ENCODE data around the gene USP47.

Gene USP47

GRCh38 chr11:12001186-12001585 lies 159.4 kb downstream of the USP47 start:
- H3K36me3 ChIP-seq (ENCODE audit: insufficient read depth, low read length) = no peaks in the 10 kb centered on the region
- H3K79me2 ChIP-seq (ENCODE audit: control insufficient read depth, insufficient read depth, low read length, unreplicated experiment) = peaks cover 3% of the 10 kb centered on the region
- H3K4me1 ChIP-seq (ENCODE audit: control insufficient read depth, insufficient read depth, low read length, unreplicated experiment) = peaks cover 34% of the 10 kb centered on the region
- H3K27ac ChIP-seq (ENCODE audit: low read depth, low read length) = no peak overlapping the region
- no peak overlapping the region for H3K4me3 ChIP-seq (ENCODE audit: low read depth, low read length)
- H3K27me3 ChIP-seq (ENCODE audit: insufficient read depth, low read length) = no peaks in the 10 kb centered on the region
- H2AFZ ChIP-seq (ENCODE audit: low read length, unreplicated experiment) = no peak overlapping the region

DNA sequence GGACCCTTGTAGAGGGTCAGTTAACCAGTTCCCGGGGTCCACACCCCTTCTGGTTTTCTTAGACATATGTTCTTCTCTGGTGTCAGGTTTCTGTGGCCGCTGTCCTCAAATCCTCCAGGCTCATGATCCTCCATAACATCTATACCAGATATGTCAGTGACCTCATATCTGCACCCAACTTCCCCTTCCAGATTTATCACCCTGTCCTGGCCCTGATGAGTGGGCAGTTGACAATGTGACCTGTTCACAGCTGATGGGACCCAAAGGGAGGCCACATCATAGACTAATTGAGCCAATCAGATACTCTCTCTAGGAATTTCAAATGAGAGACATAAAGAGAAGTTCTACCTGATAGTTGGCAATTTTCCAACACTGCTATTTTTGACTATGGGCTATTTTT lies 161.6 kb downstream of the USP47 start:
- Histone ChIP-seq H3K27me3 (ENCODE audit: insufficient read depth, low read length) (peaks cover 3% of the 10 kb centered on the region), H3K36me3 (ENCODE audit: insufficient read depth, low read length) (no peaks in the 10 kb centered on the region), H3K4me3 (ENCODE audit: low read depth, low read length) (no peak overlapping the region), H3K27ac (ENCODE audit: low read depth, low read length) (no peak overlapping the region), H3K4me1 (ENCODE audit: control insufficient read depth, insufficient read depth, low read length, unreplicated experiment) (peaks cover 34% of the 10 kb centered on the region), H2AFZ (ENCODE audit: low read length, unreplicated experiment) (no peak overlapping the region), H3K79me2 (ENCODE audit: control insufficient read depth, insufficient read depth, low read length, unreplicated experiment) (peaks cover 3% of the 10 kb centered on the region)

DNA sequence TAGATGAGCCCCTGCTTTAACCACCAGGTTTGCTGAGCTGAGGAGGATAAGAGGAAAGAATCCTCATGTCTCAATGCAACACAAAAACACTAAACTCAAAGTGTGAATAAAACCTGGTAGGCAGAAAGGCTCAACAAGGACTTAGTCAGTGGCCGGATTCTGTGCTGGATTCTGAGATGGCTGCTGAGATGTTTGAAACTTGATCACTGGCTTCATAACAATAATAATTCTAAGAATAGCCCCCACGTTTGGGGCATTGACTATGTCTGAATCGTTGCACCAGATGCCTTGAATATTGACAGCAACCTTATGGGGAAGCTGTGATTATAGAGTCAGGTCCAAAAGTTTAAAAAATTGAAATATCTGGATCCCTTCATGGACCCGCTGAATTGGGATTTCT lies 162.0 kb downstream of the USP47 start:
- Histone ChIP-seq H3K27me3 (ENCODE audit: insufficient read depth, low read length) (peaks cover 5% of the 10 kb centered on the region), H3K4me3 (ENCODE audit: low read depth, low read length) (no peak overlapping the region), H3K36me3 (ENCODE audit: insufficient read depth, low read length) (no peaks in the 10 kb centered on the region), H3K4me1 (ENCODE audit: control insufficient read depth, insufficient read depth, low read length, unreplicated experiment) (peaks cover 33% of the 10 kb centered on the region), H2AFZ (ENCODE audit: low read length, unreplicated experiment) (no peak overlapping the region), H3K27ac (ENCODE audit: low read depth, low read length) (no peak overlapping the region), H3K79me2 (ENCODE audit: control insufficient read depth, insufficient read depth, low read length, unreplicated experiment) (peaks cover 3% of the 10 kb centered on the region)

- H3K27ac ChIP-seq (ENCODE audit: low read depth, low read length) = peak overlapping the region; percentile 54
- H3K79me2 ChIP-seq (ENCODE audit: control insufficient read depth, insufficient read depth, low read length, unreplicated experiment) = peaks cover 3% of the 10 kb centered on the region
- peak overlapping the region; percentile 63; the same call in 1 of the 2 replicates for H3K4me3 ChIP-seq (ENCODE audit: low read depth, low read length)
- H3K27me3 ChIP-seq (ENCODE audit: insufficient read depth, low read length) = peaks cover 15% of the 10 kb centered on the region
- H3K4me1 ChIP-seq (ENCODE audit: control insufficient read depth, insufficient read depth, low read length, unreplicated experiment) = peaks cover 29% of the 10 kb centered on the region
- H2AFZ ChIP-seq (ENCODE audit: low read length, unreplicated experiment) = no peak overlapping the region
- no peaks in the 10 kb centered on the region for H3K36me3 ChIP-seq (ENCODE audit: insufficient read depth, low read length)
These were observed 163.3 kb downstream of the USP47 start for GRCh38 chr11:12005061-12005460.

DNA sequence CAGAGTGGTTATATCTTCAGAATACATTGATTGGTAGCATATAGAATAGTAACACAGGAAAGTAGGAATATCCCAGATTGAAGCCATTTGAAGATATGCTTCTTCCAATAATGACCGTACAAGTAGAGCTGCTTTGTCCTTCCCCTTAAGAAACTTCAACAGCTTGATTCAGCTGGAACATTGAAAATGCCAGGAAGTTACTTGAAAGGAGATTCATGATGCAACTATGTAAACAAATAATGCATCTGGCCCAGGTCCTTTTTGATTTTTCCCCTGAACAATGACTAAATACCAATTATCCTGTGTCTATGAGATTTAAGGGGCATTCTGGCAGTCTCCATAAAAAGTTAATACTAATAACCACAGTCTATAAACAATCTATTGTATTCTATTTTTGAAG lies 163.7 kb downstream of the USP47 start:
- Histone ChIP-seq H3K27me3 (ENCODE audit: insufficient read depth, low read length) (peaks cover 18% of the 10 kb centered on the region), H3K4me3 (ENCODE audit: low read depth, low read length) (peak overlapping the region; percentile 63; the same call in 1 of the 2 replicates), H3K79me2 (ENCODE audit: control insufficient read depth, insufficient read depth, low read length, unreplicated experiment) (peaks cover 3% of the 10 kb centered on the region), H2AFZ (ENCODE audit: low read length, unreplicated experiment) (no peak overlapping the region), H3K27ac (ENCODE audit: low read depth, low read length) (peak overlapping the region; percentile 54), H3K4me1 (ENCODE audit: control insufficient read depth, insufficient read depth, low read length, unreplicated experiment) (peaks cover 29% of the 10 kb centered on the region), H3K36me3 (ENCODE audit: insufficient read depth, low read length) (no peaks in the 10 kb centered on the region)

GRCh38 chr11:12006552-12007229 lies 164.9 kb downstream of the USP47 start:
- peaks cover 3% of the 10 kb centered on the region for H3K79me2 ChIP-seq (ENCODE audit: control insufficient read depth, insufficient read depth, low read length, unreplicated experiment)

DNA sequence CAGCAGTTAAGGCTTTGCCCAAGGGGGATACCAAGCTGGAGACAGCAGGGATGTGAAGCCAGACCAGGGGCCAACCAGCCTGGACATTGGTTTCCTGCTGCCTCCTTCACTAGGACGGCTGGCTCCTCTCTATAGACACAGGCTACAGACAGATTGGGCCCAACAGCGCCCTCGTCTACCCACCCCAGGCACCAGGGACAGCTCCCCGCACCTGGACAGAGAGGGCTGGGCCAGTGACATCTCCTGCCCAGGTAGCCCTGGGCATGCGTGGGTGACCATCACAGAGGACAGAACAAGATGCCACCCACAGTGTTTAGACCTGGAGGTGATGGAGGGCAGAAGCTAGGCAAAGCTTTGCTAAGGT lies 165.4 kb downstream of the USP47 start:
- peak overlapping the region; percentile 83; the same call in 1 of the 2 replicates for H3K4me3 ChIP-seq (ENCODE audit: low read depth, low read length)
- no peaks in the 10 kb centered on the region for H3K36me3 ChIP-seq (ENCODE audit: insufficient read depth, low read length)
- peaks cover 3% of the 10 kb centered on the region for H3K79me2 ChIP-seq (ENCODE audit: control insufficient read depth, insufficient read depth, low read length, unreplicated experiment)
- peaks cover 29% of the 10 kb centered on the region for H3K4me1 ChIP-seq (ENCODE audit: control insufficient read depth, insufficient read depth, low read length, unreplicated experiment)
- peaks cover 18% of the 10 kb centered on the region for H3K27me3 ChIP-seq (ENCODE audit: insufficient read depth, low read length)
- no peak overlapping the region for H2AFZ ChIP-seq (ENCODE audit: low read length, unreplicated experiment)
- no peak overlapping the region for H3K27ac ChIP-seq (ENCODE audit: low read depth, low read length)

More at GRCh38 chr11:12006552-12007229, 164.9 kb downstream of the USP47 start:
- Histone ChIP-seq H3K4me1 (ENCODE audit: control insufficient read depth, insufficient read depth, low read length, unreplicated experiment) (peaks cover 29% of the 10 kb centered on the region), H3K27ac (ENCODE audit: low read depth, low read length) (no peak overlapping the region), H3K27me3 (ENCODE audit: insufficient read depth, low read length) (peaks cover 18% of the 10 kb centered on the region), H3K4me3 (ENCODE audit: low read depth, low read length) (no peak overlapping the region), H2AFZ (ENCODE audit: low read length, unreplicated experiment) (no peak overlapping the region), H3K36me3 (ENCODE audit: insufficient read depth, low read length) (no peaks in the 10 kb centered on the region)

GRCh38 chr11:12007769-12008737 lies 166.3 kb downstream of the USP47 start, which contains the start of gene DKK3:
Gene DKK3 (minus strand): TSS chr11:12008626. CDS start chr11:12008582, 44 bp downstream.
- H3K27me3 ChIP-seq (ENCODE audit: insufficient read depth, low read length) = peaks cover 18% of the 10 kb centered on the region
- H3K4me3 ChIP-seq (ENCODE audit: low read depth, low read length) = peak within 1 kb of the TSS; percentile 83
- H3K4me1 ChIP-seq (ENCODE audit: control insufficient read depth, insufficient read depth, low read length, unreplicated experiment) = peaks cover 29% of the 10 kb centered on the region
- no peaks in the 10 kb centered on the region for H3K36me3 ChIP-seq (ENCODE audit: insufficient read depth, low read length)
- H3K79me2 ChIP-seq (ENCODE audit: control insufficient read depth, insufficient read depth, low read length, unreplicated experiment) = peaks cover 3% of the 10 kb centered on the region
- H3K27ac ChIP-seq (ENCODE audit: low read depth, low read length) = no peak within 1 kb of the TSS
- H2AFZ ChIP-seq (ENCODE audit: low read length, unreplicated experiment) = peak within 1 kb of the TSS; percentile 70

All from ACC112 (cell line).